Loucy (cell line): ENCODE measurements around the gene KAT7.

Experiments
- EZH2phosphoT487 ChIP-seq: fragments of 200-600 bp; IDR thresholded peaks from 2 replicates; pipeline ENCODE4 v1.6.1; 2018; ENCODE audit warnings: antibody characterized with exemption, mild to moderate bottlenecking, moderate library complexity, borderline replicate concordance
- TF ChIP-seq, protein P1 (sequence below): fragments of 200-600 bp; sonication (generic); conservative IDR thresholded peaks from 2 replicates; pipeline ENCODE4 v1.5.1; 2014; ENCODE audit warnings: mild to moderate bottlenecking, antibody characterized with exemption, low read length

- TF ChIP-seq, protein P1, sequence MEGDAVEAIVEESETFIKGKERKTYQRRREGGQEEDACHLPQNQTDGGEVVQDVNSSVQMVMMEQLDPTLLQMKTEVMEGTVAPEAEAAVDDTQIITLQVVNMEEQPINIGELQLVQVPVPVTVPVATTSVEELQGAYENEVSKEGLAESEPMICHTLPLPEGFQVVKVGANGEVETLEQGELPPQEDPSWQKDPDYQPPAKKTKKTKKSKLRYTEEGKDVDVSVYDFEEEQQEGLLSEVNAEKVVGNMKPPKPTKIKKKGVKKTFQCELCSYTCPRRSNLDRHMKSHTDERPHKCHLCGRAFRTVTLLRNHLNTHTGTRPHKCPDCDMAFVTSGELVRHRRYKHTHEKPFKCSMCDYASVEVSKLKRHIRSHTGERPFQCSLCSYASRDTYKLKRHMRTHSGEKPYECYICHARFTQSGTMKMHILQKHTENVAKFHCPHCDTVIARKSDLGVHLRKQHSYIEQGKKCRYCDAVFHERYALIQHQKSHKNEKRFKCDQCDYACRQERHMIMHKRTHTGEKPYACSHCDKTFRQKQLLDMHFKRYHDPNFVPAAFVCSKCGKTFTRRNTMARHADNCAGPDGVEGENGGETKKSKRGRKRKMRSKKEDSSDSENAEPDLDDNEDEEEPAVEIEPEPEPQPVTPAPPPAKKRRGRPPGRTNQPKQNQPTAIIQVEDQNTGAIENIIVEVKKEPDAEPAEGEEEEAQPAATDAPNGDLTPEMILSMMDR = no peak
- no peak for TF ChIP-seq EZH2phosphoT487
These were observed 40.8 kb upstream of the KAT7 start for GRCh38 chr17:49747632-49748031.
